Stimulated activated CD4-positive, alpha-beta T cell treated with anti-CD3 and anti-CD28 coated beads, Interleukin-1b, Interleukin-23, amount 100 ng/mL, for 4 hours (primary cell): ENCODE results near the gene AGBL1.
"Not testable (repeated sequence)": the region's sequence is repeated elsewhere in the genome, so short reads cannot be mapped to it uniquely, and the experiment has no call there.

Source experiments
- DNase-seq, 2 donors: peaks; one replicate each; pipeline ENCODE4 v3.0.0-alpha.2; 2020; ENCODE audit warnings: low read depth in 2 of 2

Gene AGBL1

GRCh38 chr15:86935841-86936240 is 856.2 kb downstream of the AGBL1 start:
- no peak for DNase-seq

- DNase-seq: no peak
Measured at GRCh38 chr15:86942285-86942684, 862.6 kb downstream of the AGBL1 start.

- DNase-seq: no peak
Measured at GRCh38 chr15:86948719-86949118, 869.0 kb downstream of the AGBL1 start.

- no peak for DNase-seq
Measured at GRCh38 chr15:86959254-86959653, 879.6 kb downstream of the AGBL1 start.

GRCh38 chr15:86961669-86962068 is 882.0 kb downstream of the AGBL1 start:
- DNase-seq: no peak

DNA sequence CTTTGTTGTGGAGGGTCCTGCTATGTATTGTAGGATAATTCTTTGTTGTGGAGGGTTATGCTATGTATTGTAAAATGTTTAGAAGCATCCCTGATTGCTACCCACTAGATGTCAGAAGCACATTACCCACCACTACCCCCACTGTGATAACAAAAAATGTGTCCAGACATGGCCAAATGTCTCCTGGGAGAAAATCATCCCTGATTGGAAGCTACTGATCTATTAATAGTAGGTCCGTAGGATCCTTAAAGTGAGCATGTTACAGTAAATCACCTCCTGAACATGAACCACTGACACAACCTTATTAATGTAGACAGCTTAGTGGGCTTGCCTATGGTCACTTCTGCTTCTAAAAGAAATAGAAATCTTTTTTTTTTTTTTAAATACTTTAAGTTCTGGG is 884.6 kb downstream of the AGBL1 start:
- DNase-seq: no peak

DNA sequence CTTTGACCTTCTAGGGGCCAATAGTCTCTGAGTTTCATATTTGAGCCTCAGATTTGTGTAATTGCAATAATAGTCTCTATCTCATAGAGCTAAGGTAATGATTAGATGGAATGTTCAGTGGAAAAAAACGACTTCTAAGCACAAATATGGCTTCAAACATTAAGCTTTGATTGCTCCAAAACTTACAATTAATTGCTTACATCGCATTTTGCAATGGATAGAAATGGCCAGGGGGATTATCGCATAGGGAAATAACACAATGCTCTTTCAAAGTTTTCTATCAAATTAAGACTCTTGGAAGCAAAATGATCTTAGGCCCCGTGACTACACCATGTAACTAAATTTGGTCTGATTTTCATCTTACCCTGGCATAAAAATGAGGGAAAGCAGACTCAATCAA is 888.6 kb downstream of the AGBL1 start:
- DNase-seq: no peak

DNA sequence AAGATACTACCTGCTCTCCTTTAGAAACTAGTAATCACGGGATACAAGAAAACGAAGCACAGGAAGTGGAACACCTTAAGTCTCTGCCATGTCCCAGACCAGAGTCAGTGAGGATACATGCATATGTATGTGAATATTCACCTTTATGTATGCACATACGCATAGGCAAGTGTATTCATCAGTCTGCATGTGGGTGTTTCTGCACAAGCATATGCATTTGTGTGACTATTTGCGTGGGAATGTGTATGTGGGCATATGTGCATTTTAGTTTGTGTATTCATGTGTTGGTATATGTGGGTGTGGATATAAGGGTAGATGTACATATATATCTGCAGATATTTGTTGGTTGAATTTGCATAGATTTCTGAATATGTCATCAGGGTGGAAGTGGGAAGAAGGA is 889.7 kb downstream of the AGBL1 start:
- DNase-seq: no peak

DNA sequence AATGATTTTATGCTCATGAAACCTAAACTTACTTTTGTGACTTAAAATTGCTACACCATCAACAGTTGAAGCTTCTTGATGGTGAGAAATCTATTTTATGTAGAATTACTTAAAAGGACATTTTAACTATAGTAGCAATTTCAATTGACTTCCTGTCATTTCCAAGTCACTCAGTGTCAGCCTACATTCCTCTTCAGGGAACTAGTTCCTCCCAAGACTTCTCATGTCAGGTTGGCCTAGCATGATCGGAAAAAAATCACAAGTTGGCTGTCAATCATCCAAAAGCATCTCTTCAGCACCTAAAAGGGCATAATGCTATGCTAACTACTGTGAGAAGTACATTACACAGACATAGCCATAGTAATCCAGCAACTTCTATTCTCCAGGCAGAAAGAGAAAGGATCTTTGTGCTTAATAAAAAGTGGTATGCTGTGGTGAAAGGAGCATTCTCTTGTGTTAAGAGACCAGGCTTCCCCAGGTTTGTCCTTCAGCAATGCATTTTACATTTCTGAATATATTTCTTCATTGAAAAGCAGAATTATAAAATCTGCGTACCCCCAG is 893.7 kb downstream of the AGBL1 start:
- DNase-seq: no peak

GRCh38 chr15:86988033-86988432 is 908.4 kb downstream of the AGBL1 start:
- DNase-seq: no peak

DNA sequence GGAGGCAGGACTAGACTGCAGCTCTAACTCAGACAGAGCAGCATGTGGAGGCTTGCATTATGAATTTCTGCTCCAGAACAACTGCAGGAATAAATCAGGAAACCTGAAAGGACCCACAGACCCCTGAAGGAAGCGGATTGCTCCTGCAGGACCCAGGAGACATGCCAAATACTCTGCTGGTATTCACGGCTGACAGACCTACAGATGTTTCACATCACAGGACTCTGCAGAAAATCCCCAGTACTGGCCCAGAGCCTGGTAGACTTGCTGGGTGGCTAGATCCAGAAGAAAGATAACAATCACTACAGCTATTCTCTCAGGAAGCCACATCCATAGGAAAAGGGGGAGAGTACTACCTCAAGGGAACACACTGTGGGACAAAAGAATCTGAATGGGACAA is 942.1 kb downstream of the AGBL1 start:
- DNase-seq: no peak

- no peak for DNase-seq
Measured at GRCh38 chr15:87031540-87032230, 952.0 kb downstream of the AGBL1 start.

DNA sequence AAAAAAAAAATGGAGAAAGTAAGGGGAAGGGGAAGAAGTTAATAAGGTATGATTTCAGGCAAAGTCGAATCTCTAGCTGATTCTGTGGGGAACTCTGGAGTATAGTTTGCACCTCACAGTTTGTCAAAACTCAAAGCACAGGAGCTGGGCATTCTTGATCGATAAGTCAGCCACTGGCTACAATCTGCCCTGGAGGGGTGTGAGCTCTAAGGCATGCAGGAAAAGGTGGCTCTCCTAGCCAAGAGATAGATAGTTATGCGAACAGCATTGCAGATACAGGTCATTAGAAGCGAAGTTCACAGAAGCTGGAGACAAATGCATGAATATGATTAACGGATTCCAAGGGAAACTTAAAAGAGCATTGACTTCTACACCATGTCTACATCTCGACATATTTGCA is 952.6 kb downstream of the AGBL1 start:
- DNase-seq: no peak

- DNase-seq: no peak
Measured at GRCh38 chr15:87033056-87033455, 953.4 kb downstream of the AGBL1 start.

- no peak for DNase-seq
Measured at GRCh38 chr15:87034886-87035285, 955.2 kb downstream of the AGBL1 start.

DNA sequence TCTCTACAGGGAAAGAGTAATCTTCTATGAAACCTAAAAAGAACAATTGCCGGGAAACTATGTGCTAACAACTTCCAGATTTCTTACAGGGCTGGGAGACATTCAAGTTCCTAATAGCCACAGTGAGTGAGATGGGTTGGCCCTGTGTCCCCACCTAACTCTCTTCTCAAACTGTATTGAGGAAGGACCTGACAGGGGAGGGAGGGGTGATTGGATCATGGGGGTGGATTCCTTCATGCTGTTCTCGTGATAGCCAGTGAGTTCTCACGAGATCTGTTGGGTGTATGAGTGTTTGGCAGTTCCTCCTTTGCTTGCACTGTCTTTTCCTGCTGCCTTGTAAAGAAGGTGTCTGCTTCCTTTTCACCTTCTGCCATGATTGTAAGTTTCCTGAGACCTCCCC is 958.7 kb downstream of the AGBL1 start:
- no peak for DNase-seq

DNA sequence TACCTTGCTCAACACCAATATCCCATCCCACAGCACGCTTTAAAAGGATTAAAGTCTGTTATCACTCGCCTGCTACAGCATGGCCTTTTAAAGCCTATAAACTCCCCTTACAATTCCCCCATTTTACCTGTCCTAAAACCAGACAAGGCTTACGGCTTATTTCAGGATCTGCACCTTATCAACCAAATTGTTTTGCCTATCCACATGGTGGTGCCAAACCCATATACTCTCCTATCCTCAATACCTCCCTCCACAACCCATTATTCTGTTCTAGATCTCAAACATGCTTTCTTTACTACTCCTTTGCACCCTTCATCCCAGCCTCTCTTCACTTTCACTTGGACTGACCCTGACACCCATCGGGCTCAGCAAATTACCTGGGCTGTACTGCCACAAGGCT is 962.9 kb downstream of the AGBL1 start:
- DNase-seq: not testable (repeated sequence)

DNA sequence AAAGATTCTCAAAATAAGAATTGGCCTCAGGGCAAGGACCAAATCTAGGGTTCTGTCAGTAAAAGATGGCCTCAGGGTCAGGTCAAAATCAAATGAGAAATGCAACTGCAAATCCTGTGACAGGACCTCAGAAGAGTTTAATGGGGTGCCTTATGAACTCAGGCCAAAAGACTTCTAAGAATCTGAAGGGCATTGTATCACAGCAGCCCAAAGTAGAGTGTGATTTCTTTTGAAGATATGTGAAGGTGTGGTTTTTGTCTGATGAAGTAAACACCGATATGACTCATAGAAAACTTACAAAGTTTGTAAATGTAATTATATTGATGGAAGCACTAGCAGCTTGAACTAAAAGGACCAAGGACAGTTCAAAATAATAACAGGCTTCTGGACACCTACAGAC is 966.1 kb downstream of the AGBL1 start:
- DNase-seq: no peak

DNA sequence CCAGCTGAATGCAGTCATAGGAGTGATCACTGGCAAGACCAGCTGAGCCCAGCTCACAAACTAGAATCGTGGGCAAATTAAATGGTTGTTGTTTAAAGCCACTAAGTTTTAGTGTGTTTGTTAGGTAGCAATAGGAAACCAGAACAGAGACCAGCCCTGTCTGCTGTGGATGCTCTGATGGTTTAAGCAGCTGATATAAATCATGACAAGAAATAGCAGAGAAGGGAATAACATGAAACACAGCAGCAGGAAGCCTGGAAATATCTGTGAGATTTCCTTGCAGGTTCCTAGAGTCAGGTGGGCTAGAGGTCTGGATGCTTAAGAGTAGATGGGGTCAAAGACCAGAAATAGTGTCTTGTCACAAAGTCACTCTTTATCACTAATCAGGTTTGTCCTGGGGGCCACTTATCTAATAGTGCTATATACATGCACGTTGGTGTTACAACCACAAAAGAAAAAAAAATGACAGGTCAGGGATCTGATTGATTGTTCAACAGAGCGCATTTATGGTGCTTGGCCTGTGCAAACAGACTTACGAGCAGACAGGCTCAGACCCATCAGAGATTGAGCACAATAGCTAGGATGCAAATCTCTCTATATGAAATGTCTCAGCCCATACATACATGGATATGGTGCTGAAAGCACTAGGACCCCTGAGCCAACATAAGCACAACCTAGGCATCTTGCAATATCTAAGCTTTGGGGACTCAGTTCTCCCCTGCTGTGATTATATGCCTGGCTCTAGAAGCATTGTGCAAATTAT is 967.7 kb downstream of the AGBL1 start:
- no peak for DNase-seq
